Activated naive CD4-positive, alpha-beta T cell treated with anti-CD3 and anti-CD28 coated beads, Interleukin-2, amount 50 U/mL, for 24 hours (primary cell): ENCODE results near the gene KDELR1.

Experiments used
- H3K27ac Mint-ChIP-seq: one replicate; pipeline ENCODE4 v1.8.0; 2021; ENCODE audit warnings: mild to moderate bottlenecking, mixed read lengths
- H3K27me3 Mint-ChIP-seq: one replicate; pipeline ENCODE4 v1.8.0; 2021; ENCODE audit warnings: mixed read lengths
- H3K36me3 Mint-ChIP-seq: one replicate; pipeline ENCODE4 v1.8.0; 2021; ENCODE audit warnings: mixed read lengths
- H3K4me1 Mint-ChIP-seq: one replicate; pipeline ENCODE4 v1.8.0; 2021; ENCODE audit warnings: mixed read lengths
- H3K4me3 Mint-ChIP-seq: one replicate; pipeline ENCODE4 v1.8.0; 2021; ENCODE audit warnings: mild to moderate bottlenecking, mixed read lengths
- H3K9me3 Mint-ChIP-seq: one replicate; pipeline ENCODE4 v1.8.0; 2021; ENCODE audit warnings: mixed read lengths

KDELR1 gene

GRCh38 chr19:48403606-48404005 is 12.3 kb upstream of the KDELR1 start:
- H3K4me1 Mint-ChIP-seq = peaks cover 14% of the 10 kb centered on the region
- H3K9me3 Mint-ChIP-seq = no peaks in the 10 kb centered on the region
- no peak overlapping the region for H3K4me3 Mint-ChIP-seq
- H3K36me3 Mint-ChIP-seq = peaks cover 1% of the 10 kb centered on the region
- peak overlapping the region; percentile 89 for H3K27ac Mint-ChIP-seq
- H3K27me3 Mint-ChIP-seq = peaks cover 4% of the 10 kb centered on the region

- H3K27me3 Mint-ChIP-seq = peaks cover 11% of the 10 kb centered on the region
- H3K36me3 Mint-ChIP-seq = peaks cover 1% of the 10 kb centered on the region
- peaks cover 26% of the 10 kb centered on the region for H3K4me1 Mint-ChIP-seq
- no peak overlapping the region for H3K4me3 Mint-ChIP-seq
- H3K9me3 Mint-ChIP-seq = no peaks in the 10 kb centered on the region
- H3K27ac Mint-ChIP-seq = no peak overlapping the region
Measured at GRCh38 chr19:48401287-48401686, 9.9 kb upstream of the KDELR1 start.

- Mint-ChIP-seq H3K4me1 (peaks cover 34% of the 10 kb centered on the region), H3K9me3 (no peaks in the 10 kb centered on the region), H3K4me3 (no peak overlapping the region), H3K27me3 (peaks cover 12% of the 10 kb centered on the region), H3K27ac (peak overlapping the region; percentile 33), H3K36me3 (no peaks in the 10 kb centered on the region)
Measured at GRCh38 chr19:48400018-48400742, 8.8 kb upstream of the KDELR1 start.

GRCh38 chr19:48398375-48399235 is 7.3 kb upstream of the KDELR1 start:
- Mint-ChIP-seq H3K4me1 (peaks cover 46% of the 10 kb centered on the region), H3K9me3 (no peaks in the 10 kb centered on the region), H3K36me3 (no peaks in the 10 kb centered on the region), H3K27me3 (peaks cover 18% of the 10 kb centered on the region), H3K4me3 (peak overlapping the region; percentile 86), H3K27ac (peak overlapping the region; percentile 73)

- Mint-ChIP-seq H3K4me1 (peaks cover 43% of the 10 kb centered on the region), H3K27me3 (peaks cover 18% of the 10 kb centered on the region), H3K4me3 (peak overlapping the region; percentile 86), H3K36me3 (no peaks in the 10 kb centered on the region), H3K27ac (peak overlapping the region; percentile 82), H3K9me3 (no peaks in the 10 kb centered on the region)
Measured at GRCh38 chr19:48398102-48398374, 6.7 kb upstream of the KDELR1 start.

GRCh38 chr19:48397263-48398101 is 6.1 kb upstream of the KDELR1 start:
- H3K4me1 Mint-ChIP-seq = peaks cover 48% of the 10 kb centered on the region
- no peaks in the 10 kb centered on the region for H3K9me3 Mint-ChIP-seq
- peaks cover 18% of the 10 kb centered on the region for H3K27me3 Mint-ChIP-seq
- peak overlapping the region; percentile 82 for H3K27ac Mint-ChIP-seq
- no peaks in the 10 kb centered on the region for H3K36me3 Mint-ChIP-seq
- H3K4me3 Mint-ChIP-seq = peak overlapping the region; percentile 86

GRCh38 chr19:48396824-48397176 is 5.4 kb upstream of the KDELR1 start:
- H3K36me3 Mint-ChIP-seq = no peaks in the 10 kb centered on the region
- peaks cover 18% of the 10 kb centered on the region for H3K27me3 Mint-ChIP-seq
- no peak overlapping the region for H3K27ac Mint-ChIP-seq
- H3K9me3 Mint-ChIP-seq = no peaks in the 10 kb centered on the region
- H3K4me3 Mint-ChIP-seq = no peak overlapping the region
- H3K4me1 Mint-ChIP-seq = peaks cover 51% of the 10 kb centered on the region

- Mint-ChIP-seq H3K27ac (no peak overlapping the region), H3K36me3 (no peaks in the 10 kb centered on the region), H3K9me3 (no peaks in the 10 kb centered on the region), H3K27me3 (peaks cover 18% of the 10 kb centered on the region), H3K4me1 (peaks cover 54% of the 10 kb centered on the region), H3K4me3 (no peak overlapping the region)
Measured at GRCh38 chr19:48396016-48396823, 4.9 kb upstream of the KDELR1 start.

GRCh38 chr19:48395499-48395898 is 4.1 kb upstream of the KDELR1 start:
- peaks cover 18% of the 10 kb centered on the region for H3K27me3 Mint-ChIP-seq
- no peak overlapping the region for H3K27ac Mint-ChIP-seq
- peaks cover 54% of the 10 kb centered on the region for H3K4me1 Mint-ChIP-seq
- H3K36me3 Mint-ChIP-seq = no peaks in the 10 kb centered on the region
- H3K4me3 Mint-ChIP-seq = no peak overlapping the region
- no peaks in the 10 kb centered on the region for H3K9me3 Mint-ChIP-seq

GRCh38 chr19:48395170-48395455 is 3.8 kb upstream of the KDELR1 start:
- H3K4me1 Mint-ChIP-seq = peaks cover 58% of the 10 kb centered on the region
- peaks cover 18% of the 10 kb centered on the region for H3K27me3 Mint-ChIP-seq
- no peaks in the 10 kb centered on the region for H3K9me3 Mint-ChIP-seq
- H3K27ac Mint-ChIP-seq = no peak overlapping the region
- no peaks in the 10 kb centered on the region for H3K36me3 Mint-ChIP-seq
- peak overlapping the region; percentile 15 for H3K4me3 Mint-ChIP-seq

GRCh38 chr19:48394331-48395169 is 3.2 kb upstream of the KDELR1 start:
- Mint-ChIP-seq H3K27ac (no peak overlapping the region), H3K4me1 (peaks cover 56% of the 10 kb centered on the region), H3K36me3 (no peaks in the 10 kb centered on the region), H3K9me3 (no peaks in the 10 kb centered on the region), H3K4me3 (peak overlapping the region; percentile 47), H3K27me3 (peaks cover 18% of the 10 kb centered on the region)

GRCh38 chr19:48393559-48394330 is 2.4 kb upstream of the KDELR1 start, which contains the start of gene GRIN2D:
GRIN2D (plus strand) TSS chr19:48393668; CDS start chr19:48398393, 4,725 bp downstream.
- peak within 1 kb of the TSS; percentile 46 for H3K27ac Mint-ChIP-seq
- peaks cover 49% of the 10 kb centered on the region for H3K4me1 Mint-ChIP-seq
- peak within 1 kb of the TSS; percentile 47 for H3K4me3 Mint-ChIP-seq
- H3K36me3 Mint-ChIP-seq = peaks cover under 1% of the 10 kb centered on the region
- H3K9me3 Mint-ChIP-seq = no peaks in the 10 kb centered on the region
- H3K27me3 Mint-ChIP-seq = peaks cover 18% of the 10 kb centered on the region

GRCh38 chr19:48392860-48393558 is 1.7 kb upstream of the KDELR1 start:
- Mint-ChIP-seq H3K9me3 (no peaks in the 10 kb centered on the region), H3K27me3 (peaks cover 18% of the 10 kb centered on the region), H3K4me1 (peaks cover 51% of the 10 kb centered on the region), H3K36me3 (peaks cover 3% of the 10 kb centered on the region), H3K27ac (peak overlapping the region; percentile 46), H3K4me3 (peak overlapping the region; percentile 44)
